ENCODE measurements around the gene RET. TPM values are rescaled to one million over a fixed set of nuclear protein-coding genes. Genes with fewer than 3 reads are reported as not detected.

The RET gene
- total and polyA plus RNA-seq, 2 of the 8 experiments (the other 6 are each of a cell fraction or from before 2014, with no cell fraction given) = 6.7 to 8.4 TPM

GRCh38 chr10:43089519-43089918 is 12.7 kb downstream of the RET start (continued):
- TF ChIP-seq CHD7 (IDR thresholded peaks at IDR 0.05; ENCODE audit: insufficient replicate concordance, low read length) = no peak
- no peak for TF ChIP-seq SP4 (IDR thresholded peaks at IDR 0.05; ENCODE audit: low read length)
- TF ChIP-seq EGR1 (IDR thresholded peaks at IDR 0.05; ENCODE audit: borderline replicate concordance, low read depth, low read length) = no peak
- TF ChIP-seq NRF1 (IDR thresholded peaks at IDR 0.05; ENCODE audit: low read depth, low read length) = no peak
- no peak for TF ChIP-seq NANOG (IDR thresholded peaks at IDR 0.05; ENCODE audit: insufficient read depth, low read depth, low read length, poor library complexity, severe bottlenecking)
- no peak for TF ChIP-seq SP1 (IDR thresholded peaks at IDR 0.05; ENCODE audit: low read depth, low read length)
- TF ChIP-seq POLR2AphosphoS5 (IDR thresholded peaks at IDR 0.05; ENCODE audit: low read depth, low read length) = no peak
- TF ChIP-seq SIN3A (conservative IDR thresholded peaks at IDR 0.05 in 1 of 2, IDR thresholded peaks at IDR 0.05 in 1 of 2; ENCODE audit: low read depth in 1 of 2, low read length in 2 of 2) = no peak
- TF ChIP-seq CHD2 (IDR thresholded peaks at IDR 0.05; ENCODE audit: low read length) = no peak
- TF ChIP-seq POU5F1 (IDR thresholded peaks at IDR 0.05; ENCODE audit: low read depth, low read length) = no peak

All from H1 (cell line).